Neural progenitor cell (in vitro differentiated cells): Measurements from ENCODE around the gene ZFAND5.

Experiments used
- EZH2 ChIP-seq: fragments of 200-600 bp; sonication (generic); IDR thresholded peaks from 2 replicates; pipeline ENCODE4 v1.6.1; 2017; ENCODE audit warnings: antibody characterized with exemption, mild to moderate bottlenecking, moderate library complexity
- EZH2phosphoT487 ChIP-seq: fragments of 200-600 bp; sonication (generic); IDR thresholded peaks from 2 replicates; pipeline ENCODE4 v1.6.1; 2017; ENCODE audit warnings: antibody characterized with exemption
- TF ChIP-seq, protein P1 (sequence below): fragments of 200-600 bp; sonication (generic); IDR thresholded peaks from 2 replicates; pipeline ENCODE4 v1.5.1; 2017; ENCODE audit warnings: antibody characterized with exemption, mild to moderate bottlenecking

DNA sequence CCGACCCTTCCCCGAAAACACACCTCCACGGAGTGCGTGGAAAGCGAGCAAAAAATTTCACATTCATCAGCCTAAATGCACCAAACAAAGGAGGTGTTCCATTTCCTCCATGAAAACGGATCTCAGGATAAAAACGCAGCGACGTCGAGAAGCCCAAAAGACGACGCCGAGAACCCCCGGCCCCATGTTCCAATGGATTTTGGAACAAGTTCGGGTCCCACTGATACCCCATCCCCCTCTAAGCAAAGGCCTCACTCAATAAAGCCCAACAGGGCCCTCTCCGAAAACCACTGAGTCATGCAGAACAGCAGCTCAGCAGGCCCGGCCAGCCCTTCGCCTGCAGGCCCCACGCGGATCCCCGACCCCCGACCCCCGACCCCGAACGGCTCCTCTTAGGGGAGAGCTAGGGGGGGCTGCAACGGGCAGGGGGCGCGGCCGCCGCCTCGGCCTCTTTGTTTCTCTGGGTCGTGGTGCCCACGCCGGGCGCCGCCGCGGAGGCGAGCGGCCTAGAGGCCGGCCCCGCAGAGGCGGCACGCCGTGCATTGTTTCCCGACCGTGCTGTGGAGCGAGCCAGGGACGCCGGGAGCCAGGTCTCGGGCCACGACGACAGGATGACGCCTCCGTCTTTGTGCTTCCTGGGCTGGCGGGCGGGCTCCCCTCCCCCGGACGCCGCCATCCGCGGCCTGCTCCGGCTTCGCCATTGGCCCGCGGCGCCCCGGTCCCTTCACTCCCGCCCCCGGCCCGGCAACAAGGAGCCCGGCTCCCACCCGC is 915 bp downstream of the ZFAND5 start:
- no peak for TF ChIP-seq EZH2phosphoT487
- TF ChIP-seq, protein P1, sequence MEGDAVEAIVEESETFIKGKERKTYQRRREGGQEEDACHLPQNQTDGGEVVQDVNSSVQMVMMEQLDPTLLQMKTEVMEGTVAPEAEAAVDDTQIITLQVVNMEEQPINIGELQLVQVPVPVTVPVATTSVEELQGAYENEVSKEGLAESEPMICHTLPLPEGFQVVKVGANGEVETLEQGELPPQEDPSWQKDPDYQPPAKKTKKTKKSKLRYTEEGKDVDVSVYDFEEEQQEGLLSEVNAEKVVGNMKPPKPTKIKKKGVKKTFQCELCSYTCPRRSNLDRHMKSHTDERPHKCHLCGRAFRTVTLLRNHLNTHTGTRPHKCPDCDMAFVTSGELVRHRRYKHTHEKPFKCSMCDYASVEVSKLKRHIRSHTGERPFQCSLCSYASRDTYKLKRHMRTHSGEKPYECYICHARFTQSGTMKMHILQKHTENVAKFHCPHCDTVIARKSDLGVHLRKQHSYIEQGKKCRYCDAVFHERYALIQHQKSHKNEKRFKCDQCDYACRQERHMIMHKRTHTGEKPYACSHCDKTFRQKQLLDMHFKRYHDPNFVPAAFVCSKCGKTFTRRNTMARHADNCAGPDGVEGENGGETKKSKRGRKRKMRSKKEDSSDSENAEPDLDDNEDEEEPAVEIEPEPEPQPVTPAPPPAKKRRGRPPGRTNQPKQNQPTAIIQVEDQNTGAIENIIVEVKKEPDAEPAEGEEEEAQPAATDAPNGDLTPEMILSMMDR, result no peak
- TF ChIP-seq EZH2, result no peak
